ENCODE results near the gene SLU7.

SLU7 gene

GRCh38 chr5:160371294-160371693, 47.6 kb downstream of the SLU7 start:
- Mint-ChIP-seq H3K9me3 (peaks cover 17% of the 10 kb centered on the region), H3K4me1 (no peaks in the 10 kb centered on the region), H3K4me3 (peak overlapping the region; percentile 73), H3K27ac (no peak overlapping the region), H3K27me3 (ENCODE audit: low read depth, poor library complexity) (peaks cover 79% of the 10 kb centered on the region), H3K36me3 (ENCODE audit: low read depth) (no peaks in the 10 kb centered on the region)
- DNase-seq: no peak
- TF ChIP-seq CTCF (IDR thresholded peaks at IDR 0.05): no peak

DNA sequence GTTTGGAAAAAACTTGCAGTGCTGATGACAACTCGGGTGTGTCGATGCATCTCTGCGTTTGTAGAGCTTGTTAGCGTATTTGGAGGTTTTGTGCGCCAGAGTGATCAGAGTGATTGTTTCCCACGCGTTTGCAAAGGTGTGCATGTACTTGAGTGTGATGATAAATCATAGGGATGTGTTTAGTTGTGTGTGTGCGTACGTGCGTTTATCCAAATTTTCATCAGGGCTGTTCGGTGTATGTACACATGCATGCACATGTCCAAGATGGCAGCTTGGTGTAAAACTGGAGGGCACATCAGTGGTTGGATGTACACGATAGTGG, 48.2 kb downstream of the SLU7 start:
- no peak for TF ChIP-seq CTCF (IDR thresholded peaks at IDR 0.05)
- Mint-ChIP-seq H3K27me3 (ENCODE audit: low read depth, poor library complexity) (peaks cover 78% of the 10 kb centered on the region), H3K4me1 (no peaks in the 10 kb centered on the region), H3K9me3 (peaks cover 17% of the 10 kb centered on the region), H3K27ac (no peak overlapping the region), H3K36me3 (ENCODE audit: low read depth) (no peaks in the 10 kb centered on the region), H3K4me3 (peak overlapping the region; percentile 73)
- no peak for DNase-seq

DNA sequence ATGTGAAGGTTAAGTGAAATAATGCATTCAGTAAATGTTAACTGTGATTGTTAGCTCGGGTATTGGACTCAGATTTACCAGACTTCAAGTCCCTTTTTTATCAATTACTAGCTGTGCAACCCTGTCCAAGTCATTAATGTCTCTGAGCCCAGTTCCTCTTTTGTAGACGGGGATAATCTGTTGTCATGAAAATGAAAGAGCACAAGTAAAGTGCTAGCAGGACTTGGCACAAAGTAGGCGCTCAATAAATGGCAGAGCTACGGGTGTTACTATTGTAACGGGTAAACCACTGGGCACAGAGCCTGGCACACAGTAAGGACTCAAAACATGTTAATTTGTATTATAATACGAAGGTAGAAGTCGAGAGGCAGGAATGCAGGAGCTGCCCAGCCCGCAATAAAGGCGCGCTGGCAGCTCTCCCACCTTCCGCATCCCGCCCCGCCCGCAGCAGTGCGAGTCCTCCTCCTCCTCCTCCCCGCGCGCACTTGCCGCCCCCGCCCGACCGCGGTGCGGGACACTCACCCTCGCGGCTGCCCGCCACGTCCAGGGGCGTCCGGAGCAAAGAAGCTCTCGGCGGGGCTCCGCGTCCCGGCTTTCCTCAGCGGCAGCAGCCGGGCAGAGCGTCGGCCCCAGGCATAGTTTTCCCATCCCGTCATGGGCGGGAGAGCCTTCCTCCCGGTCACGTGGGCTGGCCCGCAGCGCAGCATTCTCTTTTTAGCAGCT, 48.7 kb downstream of the SLU7 start, which contains the start of gene C1QTNF2:
TSS of gene C1QTNF2 (minus strand) at position 637 of the 723 bp plus-strand sequence. CDS start 15,615 bp downstream, outside the sequence.
- no peaks in the 10 kb centered on the region for H3K36me3 Mint-ChIP-seq (ENCODE audit: low read depth)
- TF ChIP-seq CTCF (IDR thresholded peaks at IDR 0.05): no peak
- H3K4me3 Mint-ChIP-seq: peak within 1 kb of the TSS; percentile 73
- H3K27ac Mint-ChIP-seq: no peak within 1 kb of the TSS
- peaks cover 79% of the 10 kb centered on the region for H3K27me3 Mint-ChIP-seq (ENCODE audit: low read depth, poor library complexity)
- H3K4me1 Mint-ChIP-seq: no peaks in the 10 kb centered on the region
- H3K9me3 Mint-ChIP-seq: peaks cover 17% of the 10 kb centered on the region
- DNase-seq: peak; percentile 68

DNA sequence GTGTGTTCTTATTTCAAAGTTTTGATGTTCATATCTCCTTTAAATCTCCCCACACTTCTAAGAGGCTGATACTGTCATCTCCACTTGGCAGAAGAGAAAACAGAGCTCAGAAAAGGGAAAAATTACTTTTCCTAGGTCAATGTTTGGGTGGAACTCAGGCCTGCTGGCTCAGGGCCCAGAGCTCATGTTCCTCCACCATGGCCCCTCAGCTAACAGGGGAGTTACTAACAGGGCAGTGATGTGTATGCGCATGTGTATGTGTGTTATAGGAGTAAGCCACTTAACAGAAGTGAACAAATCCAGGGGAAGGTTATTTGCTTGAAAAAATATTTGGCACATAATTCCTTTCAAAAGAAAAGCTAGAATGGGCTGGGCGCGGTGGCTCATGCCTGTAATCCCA, 51.0 kb downstream of the SLU7 start:
- no peaks in the 10 kb centered on the region for H3K4me1 Mint-ChIP-seq
- no peak overlapping the region for H3K27ac Mint-ChIP-seq
- DNase-seq: no peak
- TF ChIP-seq CTCF (IDR thresholded peaks at IDR 0.05): no peak
- no peaks in the 10 kb centered on the region for H3K36me3 Mint-ChIP-seq (ENCODE audit: low read depth)
- no peak overlapping the region for H3K4me3 Mint-ChIP-seq
- peaks cover 62% of the 10 kb centered on the region for H3K27me3 Mint-ChIP-seq (ENCODE audit: low read depth, poor library complexity)
- peaks cover 17% of the 10 kb centered on the region for H3K9me3 Mint-ChIP-seq

- no peak for DNase-seq
- TF ChIP-seq CTCF (IDR thresholded peaks at IDR 0.05): no peak
- Mint-ChIP-seq H3K4me1 (no peaks in the 10 kb centered on the region), H3K9me3 (peaks cover 17% of the 10 kb centered on the region), H3K36me3 (ENCODE audit: low read depth) (no peaks in the 10 kb centered on the region), H3K27me3 (ENCODE audit: low read depth, poor library complexity) (peaks cover 58% of the 10 kb centered on the region), H3K4me3 (no peak overlapping the region), H3K27ac (no peak overlapping the region)
These were observed 51.6 kb downstream of the SLU7 start for GRCh38 chr5:160367261-160367660.

DNA sequence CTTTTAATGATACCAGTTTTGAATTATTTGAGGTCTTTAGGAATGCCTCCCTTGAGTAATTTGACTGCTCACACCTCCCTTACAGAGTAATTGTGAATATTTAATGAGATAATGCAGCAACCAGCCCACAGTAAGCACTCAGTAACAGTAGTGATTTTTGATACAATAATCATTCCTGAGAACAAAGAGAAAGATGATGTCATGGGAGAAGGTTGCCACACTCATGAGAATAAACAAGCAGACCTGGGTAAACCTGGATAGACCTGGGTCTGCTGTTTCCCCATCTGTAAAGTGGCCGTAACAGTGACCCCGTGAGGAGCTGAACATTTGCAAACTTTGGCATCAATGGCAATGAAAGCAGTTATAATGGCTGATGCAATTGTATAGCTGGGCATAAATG, 52.7 kb downstream of the SLU7 start:
- H3K4me3 Mint-ChIP-seq: no peak overlapping the region
- H3K27me3 Mint-ChIP-seq (ENCODE audit: low read depth, poor library complexity): peaks cover 51% of the 10 kb centered on the region
- H3K36me3 Mint-ChIP-seq (ENCODE audit: low read depth): no peaks in the 10 kb centered on the region
- TF ChIP-seq CTCF (IDR thresholded peaks at IDR 0.05): no peak
- H3K27ac Mint-ChIP-seq: no peak overlapping the region
- DNase-seq: no peak
- no peaks in the 10 kb centered on the region for H3K4me1 Mint-ChIP-seq
- H3K9me3 Mint-ChIP-seq: peaks cover 17% of the 10 kb centered on the region

Measured in nephron progenitor cell (in vitro differentiated cells).